ENCODE results near the gene BFSP2.
A peak's percentile ranks its signal among the peaks of the same experiment; 100 is the strongest.

The BFSP2 gene

DNA sequence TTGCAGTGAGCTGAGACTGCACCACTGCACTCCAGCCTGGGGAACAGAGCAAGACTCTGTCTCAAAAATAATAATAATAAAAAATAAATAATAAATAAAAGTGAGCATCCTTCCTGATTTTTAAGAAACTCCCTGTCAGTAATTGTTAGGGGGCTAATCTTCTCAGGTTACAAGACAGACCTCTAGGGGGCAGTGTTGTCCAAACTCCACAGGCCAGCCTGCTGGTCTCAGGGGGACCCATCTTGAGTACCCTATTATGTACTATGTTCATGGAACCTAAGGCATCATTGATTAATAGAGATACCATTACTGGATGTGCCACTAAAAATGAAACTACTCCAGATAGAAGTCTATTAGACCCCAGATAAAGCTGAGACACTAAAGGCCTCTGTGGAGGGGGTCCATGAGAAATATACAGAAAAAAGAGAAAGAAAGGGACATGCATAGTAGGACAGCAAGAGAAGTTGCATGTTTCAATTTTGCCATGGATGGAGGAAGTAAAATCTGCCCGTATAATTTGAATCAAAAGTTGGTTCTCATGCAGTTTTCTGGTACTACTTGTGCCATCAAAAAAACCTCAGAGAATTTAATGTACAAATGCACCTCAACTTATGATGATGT lies 88.2 kb downstream of the BFSP2 start:
- no peaks in the 10 kb centered on the region for H3F3A ChIP-seq (ENCODE audit: insufficient read depth, low read length)
- H3K4me3 ChIP-seq (ENCODE audit: low read depth, low read length, poor library complexity, severe bottlenecking) = no peak overlapping the region
- peaks cover 51% of the 10 kb centered on the region for H3K4me1 ChIP-seq (ENCODE audit: insufficient read depth, low read length, severe bottlenecking)
- H3K27ac ChIP-seq (ENCODE audit: low read depth, low read length, poor library complexity, severe bottlenecking) = peak overlapping the region; percentile 96
- no peak overlapping the region for H2AFZ ChIP-seq (ENCODE audit: low read length)
- peaks cover 25% of the 10 kb centered on the region; the same call in 1 of the 2 replicates for H3K79me2 ChIP-seq (ENCODE audit: insufficient read depth, low read length)
- no peak for TF ChIP-seq EZH2 (IDR thresholded peaks at IDR 0.05; ENCODE audit: borderline replicate concordance, low read length)
- TF ChIP-seq, protein P1, sequence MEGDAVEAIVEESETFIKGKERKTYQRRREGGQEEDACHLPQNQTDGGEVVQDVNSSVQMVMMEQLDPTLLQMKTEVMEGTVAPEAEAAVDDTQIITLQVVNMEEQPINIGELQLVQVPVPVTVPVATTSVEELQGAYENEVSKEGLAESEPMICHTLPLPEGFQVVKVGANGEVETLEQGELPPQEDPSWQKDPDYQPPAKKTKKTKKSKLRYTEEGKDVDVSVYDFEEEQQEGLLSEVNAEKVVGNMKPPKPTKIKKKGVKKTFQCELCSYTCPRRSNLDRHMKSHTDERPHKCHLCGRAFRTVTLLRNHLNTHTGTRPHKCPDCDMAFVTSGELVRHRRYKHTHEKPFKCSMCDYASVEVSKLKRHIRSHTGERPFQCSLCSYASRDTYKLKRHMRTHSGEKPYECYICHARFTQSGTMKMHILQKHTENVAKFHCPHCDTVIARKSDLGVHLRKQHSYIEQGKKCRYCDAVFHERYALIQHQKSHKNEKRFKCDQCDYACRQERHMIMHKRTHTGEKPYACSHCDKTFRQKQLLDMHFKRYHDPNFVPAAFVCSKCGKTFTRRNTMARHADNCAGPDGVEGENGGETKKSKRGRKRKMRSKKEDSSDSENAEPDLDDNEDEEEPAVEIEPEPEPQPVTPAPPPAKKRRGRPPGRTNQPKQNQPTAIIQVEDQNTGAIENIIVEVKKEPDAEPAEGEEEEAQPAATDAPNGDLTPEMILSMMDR (IDR thresholded peaks at IDR 0.05; ENCODE audit: low read length) = peak; percentile 51; the same call in 1 of the 2 replicates
- no peak overlapping the region for H3K9ac ChIP-seq (ENCODE audit: low read length)
- no peaks in the 10 kb centered on the region for H3K27me3 ChIP-seq (ENCODE audit: insufficient read depth, low read length)
- H3K9me3 ChIP-seq (ENCODE audit: low read length) = peaks cover 33% of the 10 kb centered on the region
- no peaks in the 10 kb centered on the region for H3K9me2 ChIP-seq (ENCODE audit: low read depth, low read length)
- no peaks in the 10 kb centered on the region for H4K20me1 ChIP-seq (ENCODE audit: insufficient read depth, low read length)
- peaks cover 60% of the 10 kb centered on the region for H3K36me3 ChIP-seq (ENCODE audit: insufficient read depth, low read length)
- H3K4me2 ChIP-seq (ENCODE audit: low read length) = no peak overlapping the region; the same call in 1 of the 2 replicates

DNA sequence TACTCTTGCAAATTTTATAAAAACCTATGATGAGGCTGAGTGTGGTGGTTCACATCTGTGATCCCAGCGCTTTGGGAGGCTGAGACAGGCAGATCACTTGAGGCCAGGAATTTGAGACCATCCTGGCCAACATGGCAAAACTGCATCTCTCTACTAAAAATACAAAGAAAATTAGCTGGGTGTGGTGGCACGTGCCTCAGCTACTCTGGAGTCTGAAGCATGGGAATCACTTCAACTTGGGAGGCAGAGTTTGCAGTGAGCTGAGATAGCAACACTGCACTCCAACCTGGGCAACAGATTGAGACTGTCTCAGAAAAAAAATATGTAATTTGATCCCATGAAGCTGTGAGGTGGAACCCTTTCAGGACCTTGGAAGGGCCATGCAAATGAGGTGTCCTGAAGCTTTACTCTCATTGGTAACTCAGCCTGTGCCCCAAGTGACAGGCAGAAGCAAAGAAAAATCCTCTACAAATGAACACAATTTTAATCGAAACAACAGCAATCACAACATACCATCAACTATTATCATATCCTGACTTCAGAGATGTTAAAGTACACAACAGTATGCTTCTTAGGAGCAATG lies 89.0 kb downstream of the BFSP2 start:
- H3K27ac ChIP-seq (ENCODE audit: low read depth, low read length, poor library complexity, severe bottlenecking) = peak overlapping the region; percentile 96
- TF ChIP-seq, protein P1 (IDR thresholded peaks at IDR 0.05; ENCODE audit: low read length) = no peak
- no peak for TF ChIP-seq EZH2 (IDR thresholded peaks at IDR 0.05; ENCODE audit: borderline replicate concordance, low read length)
- peaks cover 53% of the 10 kb centered on the region for H3K36me3 ChIP-seq (ENCODE audit: insufficient read depth, low read length)
- peak overlapping the region; percentile 83 for H3K4me2 ChIP-seq (ENCODE audit: low read length)
- H3K9me2 ChIP-seq (ENCODE audit: low read depth, low read length) = no peaks in the 10 kb centered on the region
- peaks cover 59% of the 10 kb centered on the region for H3K4me1 ChIP-seq (ENCODE audit: insufficient read depth, low read length, severe bottlenecking)
- peak overlapping the region; percentile 85; the same call in 1 of the 2 replicates for H3K9ac ChIP-seq (ENCODE audit: low read length)
- no peaks in the 10 kb centered on the region for H3K27me3 ChIP-seq (ENCODE audit: insufficient read depth, low read length)
- peak overlapping the region; percentile 64 for H3K4me3 ChIP-seq (ENCODE audit: low read depth, low read length, poor library complexity, severe bottlenecking)
- no peaks in the 10 kb centered on the region for H3F3A ChIP-seq (ENCODE audit: insufficient read depth, low read length)
- peaks cover 31% of the 10 kb centered on the region for H3K9me3 ChIP-seq (ENCODE audit: low read length)
- H2AFZ ChIP-seq (ENCODE audit: low read length) = no peak overlapping the region
- H4K20me1 ChIP-seq (ENCODE audit: insufficient read depth, low read length) = no peaks in the 10 kb centered on the region
- H3K79me2 ChIP-seq (ENCODE audit: insufficient read depth, low read length) = peaks cover 25% of the 10 kb centered on the region; the same call in 1 of the 2 replicates

DNA sequence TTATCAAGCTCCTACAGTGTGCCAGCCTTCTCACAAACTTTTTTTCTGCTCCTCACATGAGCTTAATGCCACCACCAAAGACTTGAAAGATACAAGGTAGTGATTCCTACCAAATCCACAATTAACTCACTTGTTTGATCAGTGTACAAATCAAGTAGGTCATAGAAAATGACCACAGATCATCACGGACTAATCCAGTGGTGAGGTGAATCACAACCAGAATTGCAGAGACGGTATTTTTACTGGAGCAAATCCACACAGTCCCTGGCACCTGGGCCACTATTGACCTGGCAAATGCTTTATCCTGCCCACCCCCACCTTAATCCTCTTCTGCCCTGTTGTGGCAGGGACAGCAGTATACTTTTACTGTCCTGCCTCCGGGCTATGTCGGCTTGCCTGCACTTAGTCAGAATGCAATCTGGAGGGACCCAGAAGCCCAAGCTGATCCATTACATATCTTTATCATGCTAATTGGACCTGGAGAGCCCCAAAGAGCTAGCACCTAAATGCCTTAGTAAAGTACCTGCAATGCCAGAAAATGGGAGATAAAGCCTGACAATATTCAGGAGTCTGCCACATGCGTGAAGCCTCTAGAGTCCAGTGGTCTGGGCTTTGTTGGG lies 89.7 kb downstream of the BFSP2 start:
- H3F3A ChIP-seq (ENCODE audit: insufficient read depth, low read length) = no peaks in the 10 kb centered on the region
- peaks cover 22% of the 10 kb centered on the region; the same call in 1 of the 2 replicates for H3K79me2 ChIP-seq (ENCODE audit: insufficient read depth, low read length)
- peaks cover 66% of the 10 kb centered on the region for H3K4me1 ChIP-seq (ENCODE audit: insufficient read depth, low read length, severe bottlenecking)
- H3K9me2 ChIP-seq (ENCODE audit: low read depth, low read length) = no peaks in the 10 kb centered on the region
- peak overlapping the region; percentile 83 for H3K4me2 ChIP-seq (ENCODE audit: low read length)
- H3K9ac ChIP-seq (ENCODE audit: low read length) = peak overlapping the region; percentile 85
- H3K36me3 ChIP-seq (ENCODE audit: insufficient read depth, low read length) = peaks cover 46% of the 10 kb centered on the region
- peaks cover 28% of the 10 kb centered on the region for H3K9me3 ChIP-seq (ENCODE audit: low read length)
- no peaks in the 10 kb centered on the region for H4K20me1 ChIP-seq (ENCODE audit: insufficient read depth, low read length)
- H2AFZ ChIP-seq (ENCODE audit: low read length) = no peak overlapping the region
- H3K4me3 ChIP-seq (ENCODE audit: low read depth, low read length, poor library complexity, severe bottlenecking) = peak overlapping the region; percentile 64
- H3K27ac ChIP-seq (ENCODE audit: low read depth, low read length, poor library complexity, severe bottlenecking) = peak overlapping the region; percentile 96
- TF ChIP-seq, protein P1 (IDR thresholded peaks at IDR 0.05; ENCODE audit: low read length) = no peak
- no peak for TF ChIP-seq EZH2 (IDR thresholded peaks at IDR 0.05; ENCODE audit: borderline replicate concordance, low read length)
- H3K27me3 ChIP-seq (ENCODE audit: insufficient read depth, low read length) = no peaks in the 10 kb centered on the region
